Panc1 (cell line): ENCODE data around the gene CROCC.

Source experiments
- REST ChIP-seq, 2 experiments: IDR thresholded peaks; 2 replicates each; pipeline ENCODE4 v1.6.1; 2011 to 2012; ENCODE audit warnings: low read depth in 2 of 2, control low read depth in 1 of 2, low read length in 1 of 2, mild to moderate bottlenecking in 1 of 2, moderate library complexity in 1 of 2; ENCODE audit not compliant: insufficient read depth in 1 of 2
- SIN3A ChIP-seq: IDR thresholded peaks from 2 replicates; pipeline ENCODE4 v1.6.1; 2012; ENCODE audit warnings: low read depth, mild to moderate bottlenecking, low read length, moderate library complexity, borderline replicate concordance; ENCODE audit not compliant: insufficient read depth
- TCF7L2 ChIP-seq: IDR thresholded peaks from 2 replicates; pipeline ENCODE4 v1.6.1; 2011; ENCODE audit warnings: mild to moderate bottlenecking, low read depth, low read length, inconsistent platforms
- TF ChIP-seq, protein P1 (sequence below): fragments of 450-650 bp; IDR thresholded peaks from 2 replicates; pipeline ENCODE4 v1.5.1; 2017; ENCODE audit warnings: mild to moderate bottlenecking

DNA sequence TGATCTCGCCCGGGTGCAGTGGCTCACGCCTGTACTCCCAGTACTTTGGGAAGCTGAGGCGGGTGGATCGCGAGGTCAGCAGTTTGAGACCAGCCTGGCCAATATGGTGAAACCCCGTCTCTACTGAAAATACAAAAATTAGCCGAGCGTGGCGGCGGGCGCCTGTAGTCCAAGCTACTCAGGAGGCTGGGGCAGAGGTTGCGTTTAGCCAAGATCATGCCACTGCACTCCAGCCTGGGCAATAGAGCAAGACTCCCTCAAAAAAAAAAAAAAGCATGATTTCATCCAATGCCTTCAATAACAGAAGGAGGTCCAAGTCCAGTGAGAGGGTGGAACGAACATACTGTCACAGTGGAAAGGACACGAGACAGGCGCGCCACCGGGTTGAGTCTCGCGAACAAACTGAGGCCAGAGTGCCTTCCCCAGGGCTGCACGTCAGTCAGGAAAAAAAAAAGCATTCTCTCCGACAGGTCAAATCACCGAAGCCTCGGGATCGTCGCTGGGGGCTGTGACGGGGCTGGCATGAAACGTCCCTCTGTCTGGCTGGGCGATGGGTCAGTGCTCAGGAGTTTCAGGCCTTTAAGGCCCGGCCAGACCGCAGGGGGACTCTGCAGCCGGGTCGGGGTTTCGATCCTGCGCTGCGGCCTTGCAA, 8.4 kb upstream of the CROCC start:
- TF ChIP-seq, protein P1, sequence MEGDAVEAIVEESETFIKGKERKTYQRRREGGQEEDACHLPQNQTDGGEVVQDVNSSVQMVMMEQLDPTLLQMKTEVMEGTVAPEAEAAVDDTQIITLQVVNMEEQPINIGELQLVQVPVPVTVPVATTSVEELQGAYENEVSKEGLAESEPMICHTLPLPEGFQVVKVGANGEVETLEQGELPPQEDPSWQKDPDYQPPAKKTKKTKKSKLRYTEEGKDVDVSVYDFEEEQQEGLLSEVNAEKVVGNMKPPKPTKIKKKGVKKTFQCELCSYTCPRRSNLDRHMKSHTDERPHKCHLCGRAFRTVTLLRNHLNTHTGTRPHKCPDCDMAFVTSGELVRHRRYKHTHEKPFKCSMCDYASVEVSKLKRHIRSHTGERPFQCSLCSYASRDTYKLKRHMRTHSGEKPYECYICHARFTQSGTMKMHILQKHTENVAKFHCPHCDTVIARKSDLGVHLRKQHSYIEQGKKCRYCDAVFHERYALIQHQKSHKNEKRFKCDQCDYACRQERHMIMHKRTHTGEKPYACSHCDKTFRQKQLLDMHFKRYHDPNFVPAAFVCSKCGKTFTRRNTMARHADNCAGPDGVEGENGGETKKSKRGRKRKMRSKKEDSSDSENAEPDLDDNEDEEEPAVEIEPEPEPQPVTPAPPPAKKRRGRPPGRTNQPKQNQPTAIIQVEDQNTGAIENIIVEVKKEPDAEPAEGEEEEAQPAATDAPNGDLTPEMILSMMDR, result no peak
- no peak for TF ChIP-seq REST (IDR thresholded peaks at IDR 0.05; ENCODE audit: insufficient read depth in 1 of 2, low read depth in 2 of 2, low read length in 1 of 2)
- TF ChIP-seq TCF7L2, result no peak
- TF ChIP-seq SIN3A, result no peak
